ENCODE data around the gene TRIM15. TPM values are rescaled to one million over a fixed set of nuclear protein-coding genes. Genes with fewer than 3 reads are reported as not detected.

The TRIM15 gene
- polyA plus RNA-seq, 1 donor (not counting 4 experiments of a cell fraction or from before 2014, with no cell fraction given), result not detected

GRCh38 chr6:30127238-30128093 is 35.9 kb upstream of the TRIM15 start:
- H3K9me3 ChIP-seq (ENCODE audit: control insufficient read depth, low read depth, low read length), result no peaks in the 10 kb centered on the region
- peaks cover 47% of the 10 kb centered on the region for H3K27me3 ChIP-seq (ENCODE audit: control insufficient read depth, extremely low read depth, insufficient read depth, low read length)
- dilution Hi-C loops (cut with MboI; ENCODE audit: extremely low pct_ligation_motif_present, low sequenced_read_pairs), result no loop called here
- H3K9me1 ChIP-seq (ENCODE audit: control insufficient read depth, extremely low read depth, insufficient read depth, low read length), result no peaks in the 10 kb centered on the region
- FAIRE-seq (no peak), DNase-seq (ENCODE audit: low read depth, low spot score) (no peak)
- H3K4me1 ChIP-seq (ENCODE audit: control insufficient read depth, extremely low read depth, insufficient read depth, low read length), result peaks cover 8% of the 10 kb centered on the region
- H3K79me2 ChIP-seq (ENCODE audit: control insufficient read depth, insufficient read depth, low read length), result no peaks in the 10 kb centered on the region
- H3K27ac ChIP-seq (ENCODE audit: control insufficient read depth, insufficient read depth, low read length), result no peak overlapping the region
- peak overlapping the region; percentile 77 for H3K4me2 ChIP-seq (ENCODE audit: control insufficient read depth, extremely low read depth, insufficient read depth, low read depth, low read length)
- no peaks in the 10 kb centered on the region for H4K20me1 ChIP-seq (ENCODE audit: control insufficient read depth, extremely low read depth, insufficient read depth, low read length)
- no peaks in the 10 kb centered on the region for H3K36me3 ChIP-seq (ENCODE audit: control insufficient read depth in 2 of 2, extremely low read depth in 1 of 2, insufficient read depth in 2 of 2, low read length in 2 of 2)
- H3K9ac ChIP-seq (ENCODE audit: control insufficient read depth, extremely low read depth, insufficient read depth, low read length), result no peak overlapping the region
- H2AFZ ChIP-seq (ENCODE audit: control insufficient read depth, low read length), result no peak overlapping the region
- peak overlapping the region in 2 of 3 experiments; percentile 13 to 52 for H3K4me3 ChIP-seq (ENCODE audit: control insufficient read depth in 2 of 3, extremely low read depth in 1 of 3, insufficient read depth in 2 of 3, low read depth in 1 of 3, low read length in 3 of 3)
- TF ChIP-seq CTCF (optimal IDR thresholded peaks at IDR 0.05 in 1 of 3, IDR thresholded peaks at IDR 0.05 in 1 of 3, conservative IDR thresholded peaks at IDR 0.05 in 1 of 3; ENCODE audit: extremely low read depth in 1 of 3, insufficient read depth in 2 of 3, low read length in 3 of 3) (no peak), EZH2 (IDR thresholded peaks at IDR 0.05; ENCODE audit: low read length) (no peak)

- Histone ChIP-seq H3K79me2 (ENCODE audit: control insufficient read depth, insufficient read depth, low read length) (no peaks in the 10 kb centered on the region), H3K36me3 (ENCODE audit: control insufficient read depth in 2 of 2, extremely low read depth in 1 of 2, insufficient read depth in 2 of 2, low read length in 2 of 2) (no peaks in the 10 kb centered on the region), H2AFZ (ENCODE audit: control insufficient read depth, low read length) (no peak overlapping the region), H4K20me1 (ENCODE audit: control insufficient read depth, extremely low read depth, insufficient read depth, low read length) (no peaks in the 10 kb centered on the region), H3K4me2 (ENCODE audit: control insufficient read depth, extremely low read depth, insufficient read depth, low read depth, low read length) (no peak overlapping the region), H3K4me3 (ENCODE audit: control insufficient read depth in 2 of 3, extremely low read depth in 1 of 3, insufficient read depth in 2 of 3, low read depth in 1 of 3, low read length in 3 of 3) (no peak overlapping the region), H3K9me3 (ENCODE audit: control insufficient read depth, low read depth, low read length) (no peaks in the 10 kb centered on the region), H3K27ac (ENCODE audit: control insufficient read depth, insufficient read depth, low read length) (no peak overlapping the region), H3K27me3 (ENCODE audit: control insufficient read depth, extremely low read depth, insufficient read depth, low read length) (peaks cover 45% of the 10 kb centered on the region), H3K4me1 (ENCODE audit: control insufficient read depth, extremely low read depth, insufficient read depth, low read length) (peaks cover 8% of the 10 kb centered on the region), H3K9me1 (ENCODE audit: control insufficient read depth, extremely low read depth, insufficient read depth, low read length) (no peaks in the 10 kb centered on the region), H3K9ac (ENCODE audit: control insufficient read depth, extremely low read depth, insufficient read depth, low read length) (no peak overlapping the region)
- dilution Hi-C loops (cut with MboI; ENCODE audit: extremely low pct_ligation_motif_present, low sequenced_read_pairs), result loop anchor here (10.0 kb wide), 1 partner anchor 55 kb away; the partner anchor contains the start of gene RNF39
- DNase-seq (ENCODE audit: low read depth, low spot score), result no peak
- FAIRE-seq, result no peak
- TF ChIP-seq CTCF (optimal IDR thresholded peaks at IDR 0.05 in 1 of 3, IDR thresholded peaks at IDR 0.05 in 1 of 3, conservative IDR thresholded peaks at IDR 0.05 in 1 of 3; ENCODE audit: extremely low read depth in 1 of 3, insufficient read depth in 2 of 3, low read length in 3 of 3) (no peak), EZH2 (IDR thresholded peaks at IDR 0.05; ENCODE audit: low read length) (peak; percentile 7)
These were observed 33.8 kb upstream of the TRIM15 start for GRCh38 chr6:30129265-30130178.
